Mucosa of descending colon (tissue), 3 donors: Measurements from ENCODE around the gene PLEKHN1. TPM values are rescaled to one million over a fixed set of nuclear protein-coding genes. Genes with fewer than 3 reads are reported as not detected.
"Not testable (repeated sequence)": the region's sequence is repeated elsewhere in the genome, so short reads cannot be mapped to it uniquely, and the experiment has no call there.

Experiments used
- ATAC-seq: fragments of 200-7000 bp; cut with Tn5 transposase; one replicate; pipeline ENCODE4 v1.9.1; 2020; ENCODE audit warnings: mild to moderate bottlenecking, moderate library complexity
- DNase-seq, 3 donors: peaks; one replicate each; pipeline ENCODE4 v3.0.0-alpha.2; 2020
- H3K36me3 ChIP-seq: fragments of 200-600 bp; one replicate; pipeline ENCODE4 v1.8.0; 2021; ENCODE audit warnings: low read depth, mild to moderate bottlenecking
- H3K4me1 ChIP-seq: fragments of 200-600 bp; one replicate; pipeline ENCODE4 v1.8.0; 2021; ENCODE audit warnings: low read depth, mild to moderate bottlenecking
- H3K4me3 ChIP-seq: fragments of 200-600 bp; one replicate; pipeline ENCODE4 v1.8.0; 2021; ENCODE audit warnings: mild to moderate bottlenecking
- H3K9me3 ChIP-seq: fragments of 200-600 bp; one replicate; pipeline ENCODE4 v1.8.0; 2021; ENCODE audit warnings: mild to moderate bottlenecking
- intact Hi-C, 2 donors: fragments of 100-400 bp; cut with DNase I in 1 of 2; cut with micrococcal nuclease in 1 of 2; formaldehyde crosslinking; loops; one replicate each; pipeline versions ENCODE4 v1.11.0 to v1.11.1; 2022; cut with DNase I, micrococcal nuclease
- total RNA-seq, 3 donors: library from RNA; stranded (reverse); fragmentation: NEBNext Ultra II Directional in 2 of 3; extraction: Animal tissue kit (Norgen Biotek cat#: 25700) in 2 of 3; gene quantifications; one replicate each; pipeline versions ENCODE4 v1.2.1 to v1.2.4, GENCODE V29; 2021 to 2023
- TF ChIP-seq, protein P1 (sequence below): fragments of 200-600 bp; IDR thresholded peaks from one replicate; pipeline ENCODE4 v1.8.0; 2022; ENCODE audit warnings: antibody characterized with exemption, mild to moderate bottlenecking
- donor health status: DM: no; HTN: no; CAD: no; lungs with moderate emphysema.
- donor health status: DM: no; HTN: no; CAD: no.
- donor health status: DM: no; HTN: yes; CAD: no.

The PLEKHN1 gene
- total RNA-seq, 3 donors from 2014 or later = 0.23 to 0.99 (median 0.32) TPM

DNA sequence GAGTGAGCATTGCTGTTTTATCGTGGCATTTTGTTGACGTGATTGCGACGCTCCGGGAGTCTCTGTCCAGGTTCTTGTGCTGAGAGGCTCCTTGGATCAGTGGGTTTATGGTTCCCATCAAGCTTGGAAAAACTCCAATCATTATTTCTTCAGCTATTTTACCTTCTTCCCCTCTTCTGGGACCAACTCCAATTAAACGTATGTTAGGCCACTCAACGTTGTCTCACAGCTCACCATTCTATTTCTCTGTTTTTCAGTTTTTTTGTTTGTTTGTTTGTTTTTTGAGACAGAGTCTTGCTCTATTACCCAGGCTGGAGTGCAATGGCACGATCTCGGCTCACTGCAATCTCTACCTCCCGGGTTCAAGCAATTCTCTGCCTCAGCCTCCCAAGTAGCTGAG, 25.6 kb downstream of the PLEKHN1 start:
- intact Hi-C loops = no loop called here
- no peak for DNase-seq
- H3K9me3 ChIP-seq = peaks cover 6% of the 10 kb centered on the region
- no peak overlapping the region for H3K4me3 ChIP-seq
- ATAC-seq = no peak
- TF ChIP-seq, protein P1, sequence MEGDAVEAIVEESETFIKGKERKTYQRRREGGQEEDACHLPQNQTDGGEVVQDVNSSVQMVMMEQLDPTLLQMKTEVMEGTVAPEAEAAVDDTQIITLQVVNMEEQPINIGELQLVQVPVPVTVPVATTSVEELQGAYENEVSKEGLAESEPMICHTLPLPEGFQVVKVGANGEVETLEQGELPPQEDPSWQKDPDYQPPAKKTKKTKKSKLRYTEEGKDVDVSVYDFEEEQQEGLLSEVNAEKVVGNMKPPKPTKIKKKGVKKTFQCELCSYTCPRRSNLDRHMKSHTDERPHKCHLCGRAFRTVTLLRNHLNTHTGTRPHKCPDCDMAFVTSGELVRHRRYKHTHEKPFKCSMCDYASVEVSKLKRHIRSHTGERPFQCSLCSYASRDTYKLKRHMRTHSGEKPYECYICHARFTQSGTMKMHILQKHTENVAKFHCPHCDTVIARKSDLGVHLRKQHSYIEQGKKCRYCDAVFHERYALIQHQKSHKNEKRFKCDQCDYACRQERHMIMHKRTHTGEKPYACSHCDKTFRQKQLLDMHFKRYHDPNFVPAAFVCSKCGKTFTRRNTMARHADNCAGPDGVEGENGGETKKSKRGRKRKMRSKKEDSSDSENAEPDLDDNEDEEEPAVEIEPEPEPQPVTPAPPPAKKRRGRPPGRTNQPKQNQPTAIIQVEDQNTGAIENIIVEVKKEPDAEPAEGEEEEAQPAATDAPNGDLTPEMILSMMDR = no peak
- H3K36me3 ChIP-seq = no peaks in the 10 kb centered on the region
- H3K4me1 ChIP-seq = no peaks in the 10 kb centered on the region

DNA sequence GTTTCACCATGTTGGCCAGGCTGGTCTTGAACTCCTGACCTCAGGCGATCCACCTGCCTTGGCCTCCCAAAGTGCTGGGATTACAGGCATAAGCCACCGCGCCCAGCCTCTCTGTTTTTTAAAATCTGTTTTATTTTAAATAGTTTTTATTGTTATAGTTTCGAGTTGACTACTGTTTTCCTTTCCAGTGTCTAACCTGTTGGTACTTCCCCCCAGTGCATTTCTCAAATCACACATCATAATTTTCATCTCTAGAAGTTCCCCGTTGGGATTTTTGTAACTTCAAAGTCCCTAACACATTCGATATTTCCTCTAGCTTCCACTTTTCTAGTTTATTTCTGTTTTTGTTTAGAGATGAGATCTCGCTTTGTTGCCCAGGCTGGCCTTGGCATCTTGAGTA, 26.1 kb downstream of the PLEKHN1 start:
- TF ChIP-seq, protein P1 = no peak
- DNase-seq (no peak), ATAC-seq (no peak)
- intact Hi-C loops = no loop called here
- no peak overlapping the region for H3K4me3 ChIP-seq
- H3K9me3 ChIP-seq = peaks cover 6% of the 10 kb centered on the region
- no peaks in the 10 kb centered on the region for H3K36me3 ChIP-seq
- H3K4me1 ChIP-seq = no peaks in the 10 kb centered on the region

DNA sequence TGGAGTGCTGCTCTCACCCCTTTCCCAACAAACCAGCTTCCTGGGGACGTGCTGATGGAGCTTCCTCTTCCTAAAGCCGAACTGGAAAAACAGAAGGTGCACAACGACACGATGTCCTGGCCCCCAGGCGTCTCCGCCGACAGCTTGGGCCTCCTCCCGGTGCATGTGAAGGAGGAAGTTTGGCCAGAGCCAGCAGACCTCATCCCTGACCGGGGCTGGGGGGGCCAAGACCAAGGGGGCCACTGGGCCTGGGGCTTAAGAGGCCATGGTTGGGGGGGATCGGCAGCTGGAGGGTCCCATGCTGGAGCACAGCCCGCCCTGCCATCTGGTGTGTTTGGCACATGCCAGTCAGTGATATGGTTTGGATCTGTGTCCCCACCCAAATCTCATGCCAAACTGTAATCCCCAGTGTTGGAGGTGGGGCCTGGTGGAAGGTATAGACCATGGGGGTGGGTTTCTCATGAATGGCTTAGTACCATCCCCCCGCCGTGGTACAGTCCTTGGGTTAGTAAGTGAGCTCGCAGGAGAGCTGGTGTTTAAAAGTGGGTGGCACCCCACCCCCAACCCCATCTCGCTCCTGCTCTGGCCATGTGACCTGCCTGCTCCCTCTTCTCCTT, 27.2 kb downstream of the PLEKHN1 start:
- intact Hi-C loops = no loop called here
- TF ChIP-seq, protein P1 = no peak
- Histone ChIP-seq H3K4me3 (no peak overlapping the region), H3K9me3 (peaks cover 6% of the 10 kb centered on the region), H3K36me3 (no peaks in the 10 kb centered on the region), H3K4me1 (peaks cover 4% of the 10 kb centered on the region)
- ATAC-seq = no peak
- peak in 1 of 3 donors; percentile 40 for DNase-seq

DNA sequence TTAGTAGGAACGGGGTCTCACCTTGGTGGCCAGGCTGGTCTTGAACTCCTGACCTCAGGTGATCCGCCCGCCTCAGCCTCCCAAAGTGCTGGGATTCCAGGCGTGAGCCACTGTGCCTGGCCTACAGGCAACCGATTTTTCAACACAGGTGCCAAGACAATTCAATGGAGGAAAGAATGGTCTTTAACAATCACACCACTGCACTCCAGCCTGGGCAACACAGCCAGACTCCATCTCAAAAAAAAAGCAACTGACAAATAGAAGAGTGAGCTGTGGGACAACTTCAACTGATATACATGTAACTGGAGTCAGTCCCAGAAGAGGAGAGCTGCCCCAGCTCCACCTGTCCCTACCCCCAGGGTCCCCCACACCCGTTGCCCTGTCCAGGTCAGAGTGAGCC, 28.3 kb downstream of the PLEKHN1 start:
- not testable (repeated sequence) for ATAC-seq

DNA sequence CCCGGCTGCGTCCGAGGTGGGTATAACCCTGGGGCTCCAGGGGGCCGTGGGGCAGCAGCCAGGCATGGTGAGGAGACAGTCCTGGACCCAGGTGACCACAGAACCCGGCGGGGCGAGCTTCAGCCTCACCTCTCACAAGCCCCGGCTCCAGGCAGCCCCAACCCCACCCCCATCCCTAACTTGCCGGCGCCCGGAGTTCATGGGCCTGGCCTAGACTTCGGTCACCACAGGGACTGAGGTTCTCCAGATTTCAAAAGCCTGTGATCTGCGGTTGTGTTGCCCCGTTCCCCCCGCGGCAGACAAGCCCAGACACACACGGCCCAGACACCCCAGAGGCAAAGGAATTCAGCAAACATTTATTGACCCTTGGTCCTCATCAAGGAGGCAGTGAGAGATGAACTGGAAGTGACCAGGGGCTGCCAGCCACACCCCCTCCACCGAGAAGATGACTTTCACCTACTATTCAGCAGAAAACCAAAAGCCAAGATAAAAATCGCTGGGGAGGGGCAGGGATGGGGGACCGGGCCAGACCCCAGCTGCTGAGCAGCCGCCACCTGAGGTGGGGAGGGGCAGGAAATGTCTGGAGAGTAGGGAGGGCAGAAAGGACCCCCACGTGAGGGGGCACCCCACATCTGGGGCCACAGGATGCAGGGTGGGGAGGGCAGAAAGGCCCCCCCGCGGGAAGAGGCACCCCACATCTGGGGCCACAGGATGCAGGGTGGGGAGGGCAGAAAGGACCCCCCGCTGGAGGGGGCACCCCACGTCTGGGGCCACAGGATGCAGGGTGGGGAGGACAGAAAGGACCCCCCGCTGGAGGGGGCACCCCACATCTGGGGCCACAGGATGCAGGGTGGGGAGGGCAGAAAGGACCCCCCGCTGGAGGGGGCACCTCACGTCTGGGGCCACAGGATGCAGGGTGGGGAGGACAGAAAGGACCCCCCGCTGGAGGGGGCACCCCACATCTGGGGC, 29.7 kb downstream of the PLEKHN1 start:
- intact Hi-C loops = no loop called here
- Histone ChIP-seq H3K9me3 (peaks cover 6% of the 10 kb centered on the region), H3K4me3 (no peak overlapping the region), H3K4me1 (peaks cover 21% of the 10 kb centered on the region), H3K36me3 (no peaks in the 10 kb centered on the region)
- DNase-seq (peak in 2 of 3 donors; percentile 21 to 46), ATAC-seq (no peak)
- TF ChIP-seq, protein P1 = no peak

More for the DNA sequence above, 28.3 kb downstream of the PLEKHN1 start:
- H3K9me3 ChIP-seq, H3K4me3 ChIP-seq, H3K36me3 ChIP-seq, DNase-seq, intact Hi-C loops: not testable (repeated sequence)
- H3K4me1 ChIP-seq = peaks cover 13% of the 10 kb centered on the region
